CMK (cell line): ENCODE measurements around the gene ALG12.

ENCODE experiments used
- DNase-seq: peaks from one replicate; pipeline ENCODE4 v3.0.0-alpha.2; 2010; ENCODE audit warnings: low read depth

Gene ALG12

DNA sequence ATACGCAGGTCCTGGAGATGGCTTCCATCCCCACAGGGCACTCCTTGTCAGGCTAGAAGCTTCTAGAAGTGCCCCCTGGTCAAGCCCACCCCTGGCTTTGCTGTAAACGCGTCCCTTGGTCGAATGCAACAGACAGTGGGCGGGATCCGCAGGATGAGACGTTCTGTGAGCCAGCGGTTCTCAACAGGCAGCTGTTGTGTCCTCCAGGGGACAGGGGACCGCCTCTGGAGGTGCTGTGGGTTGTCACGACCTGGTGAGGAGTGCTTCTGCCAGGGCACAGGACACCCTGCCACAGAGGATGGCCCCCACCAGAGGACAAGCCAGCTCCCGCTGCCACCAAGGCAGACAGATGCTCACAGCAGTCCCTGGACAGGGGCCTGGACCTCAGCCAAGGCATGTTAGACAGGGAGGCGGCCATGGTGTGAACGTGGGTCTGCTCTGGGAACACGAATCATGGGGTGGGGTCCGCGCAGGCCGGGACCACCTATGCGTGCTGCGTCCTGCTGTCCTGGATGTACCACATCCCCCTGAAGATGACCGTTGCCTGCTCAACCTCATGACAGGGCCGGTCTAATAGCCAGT, 11.8 kb upstream of the ALG12 start:
- no peak for DNase-seq

DNA sequence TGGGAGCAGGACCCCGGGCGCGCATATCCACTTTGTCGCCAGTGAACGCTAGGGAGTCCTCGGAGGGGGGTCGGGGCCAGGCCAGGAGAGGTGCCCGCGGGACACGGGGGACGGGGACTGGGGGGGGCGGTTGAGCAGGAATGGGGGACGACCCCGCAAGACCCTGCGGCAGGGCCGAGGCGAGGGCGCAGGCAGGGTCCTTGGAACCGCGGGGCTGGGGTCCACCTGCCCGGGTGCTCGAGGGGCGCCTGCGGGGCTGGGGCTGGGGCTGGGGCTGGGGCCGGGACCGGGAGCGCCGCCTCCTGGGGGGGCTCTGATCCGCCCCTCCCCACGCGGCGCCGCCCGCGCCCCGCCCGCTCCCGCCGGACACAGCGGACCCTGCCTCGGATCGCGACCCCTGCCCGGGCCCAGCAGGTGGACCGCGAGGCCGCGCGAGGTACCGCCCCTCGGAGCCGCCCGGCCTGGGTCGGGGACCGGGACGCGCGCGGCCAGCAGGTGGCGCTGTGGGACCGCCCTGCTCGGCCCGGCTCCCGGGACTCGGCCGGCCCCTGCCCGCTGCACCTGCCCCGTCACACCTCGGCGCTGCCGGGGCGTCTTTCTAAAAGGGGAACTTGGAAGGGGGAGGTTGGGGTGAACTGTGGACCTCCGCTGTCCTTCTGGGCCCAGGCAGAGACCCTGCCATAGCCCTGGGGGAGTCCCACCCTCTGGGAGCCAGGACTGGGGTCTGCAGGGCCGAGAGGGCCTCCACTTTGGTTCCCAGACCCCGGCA, 11.2 kb upstream of the ALG12 start:
- no peak for DNase-seq

DNA sequence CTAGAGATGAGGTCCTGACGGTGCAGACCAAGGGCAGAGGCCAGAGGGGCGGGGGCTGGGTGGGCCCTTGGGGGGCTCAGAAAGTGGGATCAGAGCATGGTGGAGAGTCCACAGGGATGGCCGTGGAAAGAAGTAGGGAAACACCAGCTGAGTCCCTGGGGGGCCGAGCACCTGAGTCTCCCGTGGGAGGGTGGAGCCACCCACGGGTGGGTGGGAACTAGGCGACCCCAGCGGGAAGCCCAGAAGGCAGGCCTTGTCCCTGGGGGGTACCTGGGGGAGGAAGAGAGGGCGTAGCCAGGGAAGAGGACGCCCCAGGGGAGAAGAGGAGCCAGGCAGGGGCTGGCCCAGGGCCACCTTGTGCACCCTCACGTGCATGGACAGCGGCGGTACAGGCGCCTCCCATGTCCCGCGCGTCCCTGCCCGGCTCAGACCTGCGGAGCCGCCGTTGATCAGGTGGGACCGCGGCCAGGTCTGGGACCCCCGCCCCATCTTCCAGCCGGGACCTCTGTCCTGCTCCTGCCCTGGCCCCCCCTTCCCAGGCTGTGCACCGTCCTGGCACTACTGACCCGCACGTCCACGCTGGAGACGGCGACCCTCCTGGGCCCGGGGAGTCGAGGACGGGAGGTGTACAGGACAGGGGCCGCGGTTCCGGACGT, 10.4 kb upstream of the ALG12 start:
- DNase-seq = no peak

DNA sequence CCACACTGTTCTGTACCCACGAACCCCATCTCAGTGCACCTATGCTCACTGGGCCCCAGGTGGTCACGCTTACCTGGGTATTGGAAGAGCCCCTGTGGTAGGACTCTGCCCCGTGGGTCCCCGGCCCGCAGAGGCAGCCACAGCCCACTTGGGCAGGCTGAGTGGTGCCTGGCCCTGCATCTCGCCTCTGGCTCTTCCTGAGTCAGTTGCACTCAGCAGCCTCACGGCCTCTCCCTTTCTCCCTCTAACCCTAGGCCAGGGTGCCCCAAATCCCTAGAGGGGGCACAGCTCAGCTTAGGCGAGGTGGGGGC, 9.9 kb upstream of the ALG12 start:
- no peak for DNase-seq

DNA sequence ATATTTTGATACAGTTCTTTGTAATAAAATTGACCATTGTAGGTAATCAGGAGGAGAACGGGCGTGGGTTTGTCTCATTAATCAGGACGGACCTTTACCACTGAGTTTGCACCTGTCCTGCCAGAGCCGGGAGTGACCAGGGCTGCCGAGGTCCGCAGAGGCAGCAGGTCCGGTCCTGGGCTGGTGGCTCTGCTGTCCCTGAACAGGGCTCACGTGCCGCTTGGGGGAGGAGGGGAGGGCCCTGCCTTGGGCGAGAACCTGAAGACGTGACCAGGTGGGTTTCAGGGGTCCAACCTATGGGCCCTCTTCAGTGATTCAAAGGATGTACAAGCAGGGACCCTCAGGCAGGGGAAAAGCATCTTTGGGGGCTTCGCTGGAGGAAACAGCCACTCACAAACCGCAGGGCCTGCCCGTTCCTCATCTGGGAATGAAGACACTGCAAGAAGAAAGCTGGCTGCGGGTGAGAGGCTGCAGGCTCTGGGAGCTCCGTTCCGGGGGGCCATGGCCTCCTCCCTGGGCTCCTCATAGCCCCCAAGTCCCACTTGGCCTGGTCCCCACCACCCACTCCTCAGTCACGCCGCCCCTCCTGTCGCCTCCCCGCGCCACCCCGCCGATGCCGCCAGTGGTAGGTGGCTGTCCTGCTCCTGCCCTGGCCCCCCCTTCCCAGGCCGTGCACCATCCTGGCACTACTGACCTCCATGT, 9.4 kb upstream of the ALG12 start:
- DNase-seq = no peak

DNA sequence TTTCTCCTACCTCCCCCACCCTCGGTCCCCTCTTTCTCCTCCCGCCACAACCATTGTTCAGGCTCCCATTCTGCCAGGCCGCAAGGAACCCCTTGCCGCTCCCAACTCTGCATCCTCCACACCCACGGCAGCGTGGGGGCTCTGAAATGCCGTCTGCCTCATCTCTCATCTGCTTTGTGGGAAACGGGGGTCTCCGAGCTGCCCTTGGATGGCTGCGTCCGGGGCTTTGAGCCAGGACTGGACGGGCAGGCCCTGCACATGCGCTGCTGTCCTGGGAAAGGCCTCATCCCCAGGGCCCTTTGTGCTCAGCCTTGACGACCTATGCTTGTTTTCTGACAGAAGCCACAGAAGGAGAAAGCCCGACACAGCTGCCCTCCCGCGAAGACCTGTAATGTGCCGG, 8.7 kb upstream of the ALG12 start:
- DNase-seq = no peak

DNA sequence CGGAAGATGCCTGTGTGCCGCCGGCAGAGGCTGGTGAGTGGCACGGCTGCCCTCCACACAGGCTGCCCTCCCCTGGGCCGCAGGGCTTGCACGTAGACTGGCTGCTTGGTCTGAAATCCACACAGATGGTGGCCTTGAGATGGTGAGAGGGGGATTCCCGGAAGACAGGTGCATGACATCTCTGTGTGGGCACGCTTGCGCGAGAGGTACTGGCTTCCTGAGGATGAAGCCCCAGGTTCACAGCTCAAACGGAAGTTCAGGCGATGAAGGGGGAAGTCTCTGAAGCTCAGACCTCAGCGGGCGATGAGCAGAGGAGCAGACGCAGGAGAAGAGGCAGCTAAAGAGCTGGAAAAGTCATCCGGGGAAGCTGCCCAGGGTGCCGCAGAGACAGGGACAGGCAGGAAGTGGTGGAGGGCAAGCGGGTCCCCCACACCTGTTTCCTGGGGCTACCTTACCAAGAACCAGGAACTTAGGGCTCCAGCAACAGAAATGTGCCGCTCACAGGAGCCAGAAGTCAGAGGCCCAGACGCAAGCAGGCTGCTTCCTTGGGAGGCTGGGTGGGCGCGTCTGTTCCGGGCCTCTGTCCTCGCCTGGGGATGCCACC, 7.4 kb upstream of the ALG12 start:
- DNase-seq = no peak

DNA sequence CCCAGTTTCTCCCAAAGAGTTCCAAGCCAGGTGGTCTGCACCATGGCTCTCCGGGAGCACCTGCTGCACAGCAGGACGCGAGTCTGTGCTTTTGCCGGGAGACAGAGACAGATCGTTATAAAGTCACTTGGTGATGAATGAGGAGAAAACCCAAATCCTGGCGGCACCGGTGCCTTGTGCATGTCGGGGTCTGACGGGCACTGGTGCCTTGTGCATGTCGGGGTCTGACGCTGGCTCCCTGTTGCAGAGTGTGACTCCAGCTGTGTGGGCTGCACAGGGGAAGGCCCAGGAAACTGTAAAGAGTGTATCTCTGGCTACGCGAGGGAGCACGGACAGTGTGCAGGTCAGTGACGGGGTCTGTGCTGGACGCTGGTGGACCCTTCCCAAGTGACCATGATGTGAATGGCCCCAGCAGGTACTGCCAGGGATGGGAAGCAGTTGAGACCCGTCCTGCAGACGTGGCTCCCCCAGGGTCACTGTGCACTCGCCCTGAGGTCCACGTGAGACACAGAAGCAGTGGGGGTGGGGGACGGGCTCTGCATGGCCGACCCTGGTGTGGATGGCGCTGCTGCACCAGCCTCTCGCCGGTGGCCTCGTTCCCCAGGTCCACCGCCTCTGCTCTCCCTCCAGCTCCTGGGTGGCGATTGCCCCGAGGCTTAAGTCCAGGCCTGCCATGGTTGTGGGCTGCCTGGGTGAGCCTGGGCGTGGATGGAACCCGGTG, 6.0 kb upstream of the ALG12 start:
- DNase-seq = no peak

DNA sequence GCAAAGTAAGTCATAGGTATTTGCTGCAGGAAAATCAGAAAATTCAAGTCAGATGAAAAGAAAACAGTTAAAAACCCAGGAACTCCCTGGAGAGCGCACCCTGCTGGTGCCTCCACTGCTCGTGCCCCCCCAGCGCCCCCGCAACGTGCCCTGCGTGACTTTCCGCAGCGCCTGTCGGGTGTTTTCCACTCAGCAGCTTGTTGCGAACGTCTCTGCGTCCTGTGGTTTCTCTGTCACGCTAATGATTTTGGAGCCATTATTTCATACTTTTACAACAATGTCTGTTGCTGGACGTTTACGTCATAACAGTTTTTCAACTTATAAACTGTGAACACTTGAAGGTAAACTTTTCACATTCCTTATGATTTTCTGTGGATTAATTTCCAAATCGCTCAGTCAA, 5.2 kb upstream of the ALG12 start:
- no peak for DNase-seq

DNA sequence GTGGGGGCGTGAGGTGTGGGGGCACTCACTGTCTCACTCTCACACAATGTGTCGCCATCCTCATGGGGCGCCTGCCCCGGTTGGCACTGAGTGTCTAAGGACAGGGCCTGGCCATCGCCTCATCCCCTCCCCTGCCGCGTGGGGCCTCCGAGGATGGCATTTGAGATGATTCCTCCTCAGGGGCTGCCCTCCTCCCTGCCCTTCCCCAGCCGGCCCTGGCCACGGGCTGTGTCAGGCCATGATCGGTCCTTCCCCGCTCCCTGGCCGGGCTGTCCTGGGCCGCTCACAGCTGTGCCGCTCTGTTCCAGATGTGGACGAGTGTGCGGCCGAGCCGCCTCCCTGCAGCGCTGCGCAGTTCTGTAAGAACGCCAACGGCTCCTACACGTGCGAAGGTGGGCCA, 4.7 kb upstream of the ALG12 start:
- no peak for DNase-seq

DNA sequence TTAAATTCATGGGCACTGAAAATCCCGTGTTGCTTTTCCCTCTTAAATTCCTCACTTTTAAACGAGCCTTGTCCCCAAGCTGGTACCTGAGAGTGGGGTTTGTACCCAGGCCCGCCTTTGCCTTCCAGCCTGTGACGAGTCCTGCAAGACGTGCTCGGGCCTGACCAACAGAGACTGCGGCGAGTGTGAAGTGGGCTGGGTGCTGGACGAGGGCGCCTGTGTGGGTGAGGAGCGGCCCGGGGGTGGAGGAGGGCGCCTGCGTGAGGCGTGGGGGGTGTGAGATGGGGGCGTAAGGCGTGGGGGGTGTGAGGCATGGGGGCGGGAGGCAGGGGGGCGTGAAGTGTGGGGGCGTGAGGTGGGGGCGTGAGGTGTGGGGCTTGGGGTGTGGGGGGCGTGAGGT, 4.2 kb upstream of the ALG12 start:
- DNase-seq = no peak

DNA sequence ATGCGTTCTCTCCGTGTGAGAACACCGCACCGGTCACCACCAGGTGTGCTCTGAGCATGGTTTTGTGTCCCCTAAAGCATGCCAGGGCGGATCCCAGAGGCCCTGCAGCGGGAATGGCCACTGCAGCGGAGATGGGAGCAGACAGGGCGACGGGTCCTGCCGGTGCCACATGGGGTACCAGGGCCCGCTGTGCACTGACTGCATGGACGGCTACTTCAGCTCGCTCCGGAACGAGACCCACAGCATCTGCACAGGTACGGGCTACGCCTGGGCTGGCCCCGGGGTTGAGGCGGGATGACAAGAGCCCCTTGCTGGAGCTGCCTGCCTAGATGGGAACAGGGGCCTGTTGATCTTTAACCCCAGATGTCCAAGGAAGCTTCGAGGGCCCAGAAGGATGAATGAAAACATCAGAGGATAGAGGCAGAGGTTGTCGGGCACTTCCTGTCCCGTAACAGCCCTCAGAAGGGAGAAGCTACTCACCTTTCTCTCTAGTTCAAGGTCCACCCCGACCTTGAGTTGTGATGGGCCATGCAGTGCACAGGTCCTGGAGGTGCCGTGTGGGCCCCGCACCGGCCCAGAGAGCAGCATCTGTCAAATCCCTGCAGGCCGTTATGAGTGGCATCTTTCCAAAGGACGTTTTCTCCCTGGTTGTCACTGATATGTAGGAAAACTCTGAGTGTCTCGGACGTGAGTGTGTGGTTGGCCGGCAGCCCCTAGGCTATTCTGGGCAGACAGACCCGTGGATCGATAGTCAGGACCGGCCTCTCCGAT, 3.5 kb upstream of the ALG12 start:
- no peak for DNase-seq

DNA sequence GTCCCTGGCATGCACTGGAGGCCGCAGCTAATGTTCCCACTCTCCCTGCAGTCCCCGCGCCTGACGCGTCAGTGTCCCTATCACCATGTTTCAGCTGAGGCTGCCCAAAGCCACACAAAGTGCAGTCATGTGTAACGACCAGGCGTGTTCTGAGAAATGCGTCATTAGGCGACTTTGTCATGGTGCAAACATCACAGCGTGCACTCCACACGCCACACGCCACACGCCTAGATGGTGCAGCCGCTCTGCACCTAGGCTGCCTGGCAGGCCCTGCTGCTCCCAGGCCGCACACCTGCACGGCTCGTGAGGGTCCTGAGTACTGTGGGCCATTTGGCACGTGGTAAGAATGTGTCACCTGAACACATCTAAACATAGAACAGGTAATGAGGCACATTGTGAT, 2.6 kb upstream of the ALG12 start:
- DNase-seq = no peak

DNA sequence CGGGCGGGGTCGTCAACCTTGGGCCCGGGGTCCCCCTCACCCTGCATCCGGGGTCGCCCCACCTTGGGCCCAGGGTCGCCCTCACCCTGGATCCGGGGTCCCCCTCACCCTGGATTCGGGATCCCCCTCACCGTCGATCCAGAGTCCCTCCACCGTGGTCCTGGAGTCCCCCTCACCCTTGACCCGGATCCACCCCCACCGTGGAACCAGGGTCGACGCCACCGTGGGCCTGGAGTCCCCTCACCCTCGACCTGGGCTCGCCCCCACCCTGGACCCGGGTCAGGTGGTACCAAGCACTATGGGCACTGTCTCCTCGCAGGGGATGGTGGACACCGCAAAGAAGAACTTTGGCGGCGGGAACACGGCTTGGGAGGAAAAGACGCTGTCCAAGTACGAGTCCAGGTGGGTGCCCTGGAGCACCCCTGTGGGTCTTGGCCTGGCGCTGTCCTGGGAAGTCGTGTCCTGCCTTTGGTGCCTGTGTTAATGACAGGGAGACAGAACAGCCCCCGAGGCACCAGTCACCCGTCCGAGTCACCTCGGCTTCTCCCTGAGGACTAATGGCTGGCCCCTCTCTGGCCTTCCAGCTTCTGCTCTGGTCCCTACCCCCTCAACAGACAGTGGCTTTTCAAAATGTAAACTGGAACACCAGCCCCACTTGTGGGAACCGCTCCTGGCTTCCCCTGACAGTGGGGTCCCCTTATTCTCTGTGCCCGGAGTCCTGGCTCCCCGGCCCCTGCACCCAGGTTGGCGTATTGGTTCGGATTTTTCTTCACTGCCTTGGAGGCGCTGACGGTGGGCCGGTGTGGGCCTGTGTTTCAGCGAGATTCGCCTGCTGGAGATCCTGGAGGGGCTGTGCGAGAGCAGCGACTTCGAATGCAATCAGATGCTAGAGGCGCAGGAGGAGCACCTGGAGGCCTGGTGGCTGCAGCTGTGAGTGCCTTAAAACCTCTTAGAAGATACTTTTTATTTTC, 958 bp upstream of the ALG12 start:
- no peak for DNase-seq

DNA sequence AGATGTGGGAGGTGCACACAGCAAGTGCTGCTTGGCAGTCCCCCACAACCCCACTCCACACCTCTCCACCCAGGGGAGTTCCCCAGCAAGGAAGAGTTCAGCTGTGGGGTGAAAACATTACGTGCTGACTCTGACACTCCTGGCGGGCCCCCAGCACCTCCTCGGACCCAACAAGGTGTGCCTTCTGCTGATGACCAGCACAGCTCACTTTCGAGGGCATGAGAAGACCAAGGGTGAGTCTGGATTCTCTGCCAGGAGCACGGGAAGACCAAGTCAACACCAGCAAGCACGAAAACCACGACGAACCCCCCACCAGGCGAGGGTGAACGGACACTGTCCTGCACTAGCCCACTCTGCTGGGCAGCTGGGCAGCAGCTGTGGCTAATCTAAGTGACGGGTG, 1.4 kb downstream of the ALG12 start:
- DNase-seq = no peak

DNA sequence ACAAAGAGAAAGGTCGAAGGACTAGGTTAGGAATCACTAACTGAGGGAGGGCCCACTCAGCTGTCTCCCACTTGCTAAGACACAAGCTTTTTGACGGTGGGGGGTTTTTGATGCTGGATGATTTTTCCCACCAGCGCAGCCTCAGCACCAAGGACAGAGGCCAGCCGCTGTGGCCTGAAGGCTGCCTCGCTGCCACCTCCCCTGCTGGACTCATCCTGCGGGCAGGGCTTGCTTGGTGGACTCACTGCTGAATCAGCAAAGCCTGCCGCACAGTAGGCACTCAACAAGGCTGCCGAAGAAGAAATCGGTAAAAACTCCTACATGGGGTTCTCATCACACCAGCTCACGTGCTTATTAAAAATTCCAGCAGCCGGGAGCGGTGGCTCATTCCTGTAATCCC, 2.6 kb downstream of the ALG12 start:
- no peak for DNase-seq

DNA sequence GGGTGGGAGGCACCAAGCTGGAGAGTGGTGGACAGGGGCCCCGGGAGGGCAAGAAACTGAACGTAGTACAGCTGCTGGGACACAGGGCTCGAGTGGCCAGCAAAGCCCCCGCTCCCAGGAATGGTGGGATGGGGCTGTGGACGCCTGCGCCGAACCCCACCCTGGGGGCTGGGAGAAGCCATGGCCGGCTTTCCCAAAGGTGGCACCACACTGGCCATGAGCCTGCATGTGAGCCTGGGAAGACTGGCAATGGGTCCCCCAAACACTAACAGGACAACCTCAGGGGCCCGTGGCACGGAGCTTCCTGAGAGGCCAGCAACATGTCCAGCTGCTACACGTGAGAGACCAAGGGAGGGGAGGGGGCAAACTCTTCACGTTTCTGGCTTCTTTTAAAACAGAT, 4.0 kb downstream of the ALG12 start:
- DNase-seq = no peak

DNA sequence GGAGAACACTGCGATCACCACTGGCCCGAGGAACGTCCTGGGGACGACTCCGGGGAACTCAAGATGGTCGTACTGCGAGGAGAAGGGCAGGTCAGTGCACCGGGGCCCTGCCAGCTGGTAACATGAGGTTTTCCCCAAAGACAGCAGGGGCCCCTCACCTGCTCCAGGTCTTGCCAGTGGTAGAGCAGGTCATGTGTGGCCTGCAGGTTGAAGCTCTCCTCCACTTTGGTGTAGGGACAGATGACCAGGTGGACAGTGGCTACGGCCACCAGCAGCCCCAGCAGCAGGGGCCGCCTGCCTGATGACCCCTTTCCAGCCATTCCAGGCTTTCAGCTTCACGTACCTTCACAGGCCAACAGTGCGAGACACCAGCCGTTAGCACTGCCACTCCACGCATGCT, 4.8 kb downstream of the ALG12 start:
- no peak for DNase-seq

DNA sequence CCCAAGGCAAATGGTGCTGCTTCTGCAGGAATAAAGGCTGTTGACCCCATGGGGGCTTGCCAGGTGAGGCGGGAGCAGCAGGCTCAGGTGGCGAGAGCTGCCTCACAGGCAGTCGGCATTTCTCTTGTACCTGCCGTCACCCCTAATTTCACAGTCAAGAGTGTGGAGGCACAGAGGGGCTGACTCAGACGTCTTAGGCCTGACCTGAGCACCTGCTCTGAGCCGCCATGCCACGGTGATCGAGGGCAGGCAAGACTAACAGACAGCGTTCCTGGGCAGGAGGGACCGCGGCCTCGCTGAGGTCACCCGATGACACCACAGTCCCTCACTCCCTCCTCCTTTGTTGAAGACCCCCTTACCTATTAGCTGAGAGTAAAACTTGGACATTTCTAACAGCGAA, 5.2 kb downstream of the ALG12 start:
- DNase-seq = no peak
